Type B pancreatic cell (in vitro differentiated cells): ENCODE measurements around the gene DCAF10. TPM values are rescaled to one million over a fixed set of nuclear protein-coding genes. Genes with fewer than 3 reads are reported as not detected.

Source experiments
- DNase-seq: peaks from one replicate; pipeline ENCODE4 v3.0.0; 2021; ENCODE audit warnings: mixed read lengths; ENCODE audit not compliant: unreplicated experiment; ENCODE audit errors: extremely low spot score
- H3K27ac Mint-ChIP-seq: 2 replicates; pipeline ENCODE4 v1.8.0; 2021; ENCODE audit warnings: mild to moderate bottlenecking, mixed read lengths
- H3K27me3 Mint-ChIP-seq: 2 replicates; pipeline ENCODE4 v1.8.0; 2021; ENCODE audit warnings: mixed read lengths
- H3K36me3 Mint-ChIP-seq: 2 replicates; pipeline ENCODE4 v1.8.0; 2021; ENCODE audit warnings: mixed read lengths
- H3K4me1 Mint-ChIP-seq: one replicate; pipeline ENCODE4 v1.8.0; 2021; ENCODE audit warnings: mixed read lengths; ENCODE audit not compliant: unreplicated experiment
- H3K4me3 Mint-ChIP-seq: 2 replicates; pipeline ENCODE4 v1.8.0; 2021; ENCODE audit warnings: mild to moderate bottlenecking, mixed read lengths
- H3K9me3 Mint-ChIP-seq: 2 replicates; pipeline ENCODE4 v1.8.0; 2021; ENCODE audit warnings: mixed read lengths
- total RNA-seq: library from RNA; stranded (reverse); gene quantifications from 2 replicates; pipeline ENCODE4 v1.2.1, GENCODE V29; 2021; ENCODE audit warnings: low replicate concordance
- TF ChIP-seq, protein P1 (sequence below): fragments of 200-600 bp; sonication (generic); conservative IDR thresholded peaks from 2 replicates; pipeline ENCODE4 v1.5.0; 2021; ENCODE audit warnings: antibody characterized with exemption, mild to moderate bottlenecking

Gene DCAF10
- total RNA-seq, 1 donor from 2014 or later: 30.2 TPM

DNA sequence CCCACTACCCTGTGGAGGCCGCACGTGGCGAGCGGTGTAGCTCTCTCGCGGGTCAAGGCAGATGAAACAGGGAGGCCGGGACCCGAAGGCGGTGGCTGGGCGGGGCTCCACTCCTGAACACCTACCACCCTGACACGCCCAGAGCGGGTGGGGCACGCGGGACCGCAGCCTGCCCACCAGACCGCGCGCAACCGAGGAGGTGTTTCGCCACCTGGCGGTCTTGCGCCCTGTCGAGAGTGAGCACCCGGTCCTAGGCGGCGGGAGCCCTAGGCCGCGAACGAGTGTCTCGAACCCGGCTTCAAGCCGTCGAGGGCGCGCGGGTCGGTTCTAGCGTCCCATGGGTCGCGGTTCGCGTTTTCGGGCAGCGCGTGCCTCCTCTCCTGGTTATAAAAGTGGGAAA lies 13.5 kb upstream of the DCAF10 start:
- TF ChIP-seq, protein P1, sequence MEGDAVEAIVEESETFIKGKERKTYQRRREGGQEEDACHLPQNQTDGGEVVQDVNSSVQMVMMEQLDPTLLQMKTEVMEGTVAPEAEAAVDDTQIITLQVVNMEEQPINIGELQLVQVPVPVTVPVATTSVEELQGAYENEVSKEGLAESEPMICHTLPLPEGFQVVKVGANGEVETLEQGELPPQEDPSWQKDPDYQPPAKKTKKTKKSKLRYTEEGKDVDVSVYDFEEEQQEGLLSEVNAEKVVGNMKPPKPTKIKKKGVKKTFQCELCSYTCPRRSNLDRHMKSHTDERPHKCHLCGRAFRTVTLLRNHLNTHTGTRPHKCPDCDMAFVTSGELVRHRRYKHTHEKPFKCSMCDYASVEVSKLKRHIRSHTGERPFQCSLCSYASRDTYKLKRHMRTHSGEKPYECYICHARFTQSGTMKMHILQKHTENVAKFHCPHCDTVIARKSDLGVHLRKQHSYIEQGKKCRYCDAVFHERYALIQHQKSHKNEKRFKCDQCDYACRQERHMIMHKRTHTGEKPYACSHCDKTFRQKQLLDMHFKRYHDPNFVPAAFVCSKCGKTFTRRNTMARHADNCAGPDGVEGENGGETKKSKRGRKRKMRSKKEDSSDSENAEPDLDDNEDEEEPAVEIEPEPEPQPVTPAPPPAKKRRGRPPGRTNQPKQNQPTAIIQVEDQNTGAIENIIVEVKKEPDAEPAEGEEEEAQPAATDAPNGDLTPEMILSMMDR: no peak
- DNase-seq: no peak
- Mint-ChIP-seq H3K36me3 (peaks cover 10% of the 10 kb centered on the region), H3K4me1 (peaks cover 18% of the 10 kb centered on the region), H3K4me3 (no peak overlapping the region), H3K27me3 (no peaks in the 10 kb centered on the region), H3K27ac (no peak overlapping the region), H3K9me3 (no peaks in the 10 kb centered on the region)

DNA sequence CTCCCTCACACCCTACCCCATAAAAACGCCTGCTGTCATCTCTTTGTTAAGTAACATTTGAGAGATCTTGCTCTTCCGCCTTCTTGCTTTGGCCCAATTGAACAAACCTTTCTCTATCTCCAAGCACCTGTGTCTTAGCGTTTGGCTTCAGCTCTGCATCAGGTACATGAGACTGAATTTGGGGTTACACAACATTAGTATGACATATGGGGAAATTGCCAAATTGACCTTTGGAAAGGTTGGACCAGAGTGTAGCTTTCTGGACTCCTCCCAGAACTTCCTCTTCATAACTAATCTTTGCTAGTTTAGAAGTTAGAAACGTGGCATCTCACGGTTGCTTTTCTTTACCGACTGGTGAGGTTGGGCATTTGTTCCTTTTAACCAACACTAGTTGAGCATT lies 12.3 kb upstream of the DCAF10 start:
- Mint-ChIP-seq H3K36me3 (no peaks in the 10 kb centered on the region), H3K27me3 (no peaks in the 10 kb centered on the region), H3K27ac (no peak overlapping the region), H3K9me3 (no peaks in the 10 kb centered on the region), H3K4me1 (peaks cover 9% of the 10 kb centered on the region), H3K4me3 (peak overlapping the region; percentile 57)
- TF ChIP-seq, protein P1: no peak
- DNase-seq: no peak

DNA sequence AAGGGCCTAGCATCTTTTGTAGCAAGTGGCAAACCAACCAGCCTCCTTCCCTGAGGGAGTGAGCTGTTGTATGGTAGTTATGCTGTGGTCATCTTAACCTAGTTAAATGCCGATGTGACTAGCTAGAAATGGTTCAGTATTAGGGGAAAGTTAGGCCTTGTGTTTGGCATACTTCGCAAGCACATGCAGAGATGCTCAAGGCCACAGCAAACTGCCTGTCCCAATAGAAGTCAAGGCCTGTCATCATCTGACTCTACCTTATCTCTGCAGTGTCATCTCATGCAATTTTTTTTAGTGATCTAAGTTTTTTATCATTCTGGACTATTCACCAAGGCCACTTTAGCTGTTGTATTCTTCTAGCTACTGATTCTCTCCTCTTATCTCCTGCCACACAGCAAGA lies 10.5 kb upstream of the DCAF10 start:
- TF ChIP-seq, protein P1: no peak
- Mint-ChIP-seq H3K27me3 (no peaks in the 10 kb centered on the region), H3K36me3 (no peaks in the 10 kb centered on the region), H3K4me1 (peaks cover under 1% of the 10 kb centered on the region), H3K4me3 (no peak overlapping the region), H3K27ac (no peak overlapping the region), H3K9me3 (no peaks in the 10 kb centered on the region)
- no peak for DNase-seq

DNA sequence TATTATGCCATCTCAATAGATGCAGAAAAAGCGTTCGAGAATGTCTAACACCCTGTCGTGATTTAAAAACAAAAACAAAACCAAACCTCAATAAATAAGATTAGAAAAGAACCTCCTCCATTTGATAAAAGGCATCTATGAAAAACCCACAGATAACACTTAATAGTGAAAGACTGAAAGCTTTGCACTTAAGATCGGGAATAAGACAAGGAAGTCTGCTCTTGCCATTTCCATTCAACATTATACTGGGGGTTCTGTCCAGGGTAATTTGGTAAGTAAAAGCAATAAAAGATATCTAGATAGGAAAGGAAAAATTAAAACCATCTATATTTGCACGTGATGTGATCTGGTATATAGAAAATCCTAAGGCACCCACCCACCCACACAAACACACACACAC lies 8.5 kb upstream of the DCAF10 start:
- no peak overlapping the region for H3K27ac Mint-ChIP-seq
- TF ChIP-seq, protein P1: no peak
- no peaks in the 10 kb centered on the region for H3K36me3 Mint-ChIP-seq
- H3K9me3 Mint-ChIP-seq: no peaks in the 10 kb centered on the region
- no peaks in the 10 kb centered on the region for H3K4me1 Mint-ChIP-seq
- no peaks in the 10 kb centered on the region for H3K27me3 Mint-ChIP-seq
- no peak overlapping the region for H3K4me3 Mint-ChIP-seq
- DNase-seq: no peak

DNA sequence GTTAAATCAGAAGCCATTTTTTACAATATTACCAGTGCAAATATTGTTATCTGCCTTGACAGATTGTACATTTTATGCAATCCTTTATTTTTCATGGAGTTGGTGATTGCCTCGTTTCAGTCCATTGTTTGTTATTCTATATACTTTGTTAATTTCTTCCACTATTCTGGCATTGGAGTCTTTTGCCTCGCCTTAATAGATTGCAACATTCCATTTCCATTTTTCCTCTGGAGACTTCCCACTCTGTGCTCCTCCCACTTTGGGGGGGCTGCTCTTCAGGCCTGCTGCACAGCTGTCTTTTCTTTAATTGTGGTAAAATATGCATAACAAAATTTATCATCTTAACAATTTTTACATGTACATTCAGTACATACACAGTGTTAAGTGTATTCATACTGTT lies 4.4 kb upstream of the DCAF10 start:
- H3K4me3 Mint-ChIP-seq: no peak overlapping the region
- peaks cover 4% of the 10 kb centered on the region for H3K4me1 Mint-ChIP-seq
- H3K27me3 Mint-ChIP-seq: no peaks in the 10 kb centered on the region
- no peak for DNase-seq
- peaks cover 3% of the 10 kb centered on the region for H3K36me3 Mint-ChIP-seq
- H3K9me3 Mint-ChIP-seq: no peaks in the 10 kb centered on the region
- no peak overlapping the region for H3K27ac Mint-ChIP-seq
- TF ChIP-seq, protein P1: no peak

DNA sequence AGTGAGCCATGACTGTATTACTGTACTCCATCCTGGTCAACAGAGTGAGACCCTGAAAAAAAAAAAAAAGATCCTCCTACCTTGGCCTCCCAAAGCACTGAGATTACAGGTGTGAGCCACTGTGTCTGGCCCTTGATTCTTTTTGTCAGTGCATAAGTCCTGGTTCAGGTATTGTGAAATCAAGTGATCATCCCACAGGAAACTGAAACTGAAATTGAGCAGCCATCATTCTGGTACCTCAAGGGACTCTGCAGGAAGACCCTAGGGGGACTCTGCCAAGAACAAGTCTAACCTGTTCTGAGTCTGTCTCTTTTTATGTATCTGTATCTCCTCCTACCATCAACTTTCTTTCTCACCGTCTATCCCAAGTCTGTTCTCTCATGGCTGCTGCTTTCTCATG lies 1.9 kb upstream of the DCAF10 start:
- Mint-ChIP-seq H3K27ac (peak overlapping the region; percentile 94), H3K27me3 (no peaks in the 10 kb centered on the region), H3K36me3 (peaks cover 3% of the 10 kb centered on the region), H3K4me1 (peaks cover 22% of the 10 kb centered on the region), H3K4me3 (peak overlapping the region; percentile 98), H3K9me3 (no peaks in the 10 kb centered on the region)
- no peak for DNase-seq
- TF ChIP-seq, protein P1: no peak
